HG02938 (cell line): ENCODE data around the gene SLAIN1.
A peak's percentile ranks its signal among the peaks of the same experiment; 100 is the strongest.

Experiments used
- ATAC-seq: cut with Tn5 transposase; IDR thresholded peaks from one replicate; pipeline ENCODE4 v1.9.1; 2021; ENCODE audit warnings: mild to moderate bottlenecking, moderate library complexity; ENCODE audit not compliant: unreplicated experiment

SLAIN1 gene

DNA sequence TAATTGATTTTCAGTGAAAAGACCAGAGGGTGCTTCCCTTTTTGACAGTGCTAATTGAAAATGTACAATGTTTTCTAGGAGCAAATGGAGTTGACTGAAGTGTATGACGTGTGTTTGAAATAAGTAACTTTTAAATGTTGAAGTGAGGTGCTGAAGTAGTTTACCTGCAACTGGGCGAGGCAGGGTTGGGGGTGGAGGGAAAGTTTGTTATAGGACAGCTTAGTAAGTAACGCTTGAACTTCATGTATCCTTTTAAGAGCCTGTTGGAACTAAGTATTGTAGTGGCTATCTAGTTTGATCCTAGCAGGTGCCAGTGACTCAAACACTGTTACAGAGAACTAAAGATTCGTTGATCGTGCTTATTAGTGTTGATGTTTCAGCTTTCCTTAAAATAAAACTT lies 5.9 kb downstream of the SLAIN1 start:
- no peak for ATAC-seq

GRCh38 chr13:77714119-77714755 lies 16.8 kb downstream of the SLAIN1 start:
- peak; percentile 49 for ATAC-seq

GRCh38 chr13:77715233-77715891 lies 17.9 kb downstream of the SLAIN1 start:
- ATAC-seq, result peak; percentile 64

- no peak for ATAC-seq
Measured at GRCh38 chr13:77716692-77717091, 19.2 kb downstream of the SLAIN1 start.

- ATAC-seq, result no peak
Measured at GRCh38 chr13:77717508-77717907, 20.0 kb downstream of the SLAIN1 start.

DNA sequence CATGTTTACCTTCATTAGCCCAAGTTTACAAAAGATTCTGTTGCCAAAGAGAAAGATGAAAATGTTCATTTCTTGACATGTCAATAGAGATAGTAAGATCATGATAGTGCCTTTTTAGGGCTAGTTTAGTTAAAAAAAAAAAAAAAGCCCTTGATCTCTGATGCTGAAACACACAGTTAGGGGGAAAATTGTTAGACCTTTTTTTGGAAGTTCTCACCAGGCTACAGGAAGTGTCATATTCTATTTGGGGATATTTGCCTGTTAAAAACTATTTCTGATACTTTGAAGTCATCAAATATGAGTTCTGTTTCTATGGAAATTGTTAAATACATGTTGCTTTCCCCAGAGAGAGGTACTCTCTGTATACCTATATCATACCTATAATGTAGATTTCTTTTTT lies 21.6 kb downstream of the SLAIN1 start:
- ATAC-seq, result no peak

DNA sequence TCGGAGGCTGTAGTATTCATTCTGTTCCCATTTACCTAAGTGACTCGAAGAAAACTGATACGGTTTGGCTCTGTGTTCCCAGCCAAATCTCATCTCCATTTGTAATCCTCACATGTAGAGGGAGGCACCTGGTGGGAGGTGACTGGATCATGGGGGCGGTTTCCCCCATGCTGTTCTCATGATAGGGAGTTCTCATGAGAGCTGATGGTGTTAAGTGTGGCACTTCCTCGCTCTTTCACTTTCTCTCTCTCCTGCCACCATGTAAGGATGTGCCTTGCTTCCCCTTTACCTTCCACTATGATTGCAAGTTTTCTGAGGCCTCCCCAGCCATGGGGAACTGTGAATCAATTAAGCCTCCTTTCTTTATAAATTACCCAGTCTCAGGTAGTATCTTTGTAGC lies 23.5 kb downstream of the SLAIN1 start:
- ATAC-seq, result no peak

DNA sequence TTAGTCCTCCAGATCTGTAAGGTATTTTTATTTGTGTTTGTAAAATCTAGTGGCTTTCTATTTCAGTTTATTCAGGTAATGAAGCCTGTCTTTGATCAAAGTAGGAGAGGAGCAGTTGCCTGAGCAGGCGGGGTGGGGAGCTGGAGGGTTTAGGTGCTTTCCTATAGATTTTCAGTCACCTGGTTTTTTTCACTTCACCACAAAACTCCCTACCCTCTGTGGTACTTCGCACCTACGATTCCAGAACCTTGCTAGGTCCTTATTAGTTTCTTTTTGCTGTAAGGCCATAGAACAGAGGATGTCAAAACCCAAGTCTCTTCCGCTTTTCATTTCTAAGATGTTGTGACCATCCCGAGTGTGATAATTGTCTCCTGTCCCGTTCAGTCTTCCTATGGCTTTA lies 26.6 kb downstream of the SLAIN1 start:
- ATAC-seq, result no peak

DNA sequence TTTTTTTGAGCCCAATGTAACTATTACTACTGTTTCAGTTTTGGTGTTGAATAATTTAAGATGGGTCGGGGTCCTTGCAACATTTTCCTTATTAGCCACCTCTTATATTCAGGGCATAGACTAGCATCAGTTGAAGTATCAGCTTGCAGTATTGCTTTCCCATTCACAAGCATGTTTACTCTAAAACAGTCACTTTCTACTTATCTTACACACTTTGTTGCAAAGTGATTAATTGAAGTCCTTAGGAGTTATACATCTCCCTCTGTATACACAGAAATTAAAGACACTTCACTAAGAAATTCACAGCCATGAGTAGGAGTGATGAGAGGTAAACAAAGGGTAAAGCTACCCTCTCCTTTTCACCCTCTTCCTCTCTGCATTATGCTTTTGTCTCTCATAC lies 27.6 kb downstream of the SLAIN1 start:
- ATAC-seq, result no peak

DNA sequence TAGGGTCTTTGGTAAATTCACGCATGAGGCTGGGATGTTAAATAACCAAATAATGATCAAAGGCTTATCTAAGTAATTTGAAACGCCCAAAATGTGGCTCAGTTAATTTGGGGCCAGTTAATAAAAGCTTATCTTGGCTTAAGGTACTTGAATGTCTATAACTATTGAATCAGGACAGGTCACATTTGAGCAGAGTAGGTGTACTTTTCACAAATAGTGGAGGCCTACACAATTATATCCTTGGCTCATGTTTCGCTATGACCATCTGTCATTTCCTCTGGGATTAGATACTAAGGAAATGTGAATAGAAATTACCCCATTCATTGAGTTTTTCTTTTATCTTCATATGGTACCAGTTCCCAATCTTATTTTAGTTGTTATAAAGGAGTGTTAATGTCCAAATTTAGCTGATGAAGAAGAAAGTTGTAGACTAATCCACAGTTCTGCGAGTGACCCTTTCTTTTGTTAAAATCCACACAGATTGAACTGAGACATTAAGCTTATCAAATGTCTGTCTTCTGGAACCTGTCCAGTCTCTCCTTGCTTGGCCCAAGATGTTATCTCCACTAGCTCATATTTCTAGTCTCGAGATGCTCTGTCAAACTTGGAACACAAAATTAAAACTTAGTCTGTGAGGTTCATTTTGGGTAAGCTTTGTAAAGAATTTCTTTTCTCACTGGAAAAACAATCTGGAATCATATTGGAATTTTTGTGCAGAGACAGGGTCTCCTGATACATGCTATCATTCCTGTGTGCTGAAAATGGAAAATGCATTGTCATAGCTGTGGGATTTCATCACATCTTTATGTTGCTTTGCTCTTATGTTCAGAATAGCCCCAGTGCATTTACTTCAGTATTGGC lies 31.0 kb downstream of the SLAIN1 start:
- ATAC-seq, result no peak

- ATAC-seq, result peak; percentile 98
Measured at GRCh38 chr13:77729502-77730221, 32.2 kb downstream of the SLAIN1 start.

DNA sequence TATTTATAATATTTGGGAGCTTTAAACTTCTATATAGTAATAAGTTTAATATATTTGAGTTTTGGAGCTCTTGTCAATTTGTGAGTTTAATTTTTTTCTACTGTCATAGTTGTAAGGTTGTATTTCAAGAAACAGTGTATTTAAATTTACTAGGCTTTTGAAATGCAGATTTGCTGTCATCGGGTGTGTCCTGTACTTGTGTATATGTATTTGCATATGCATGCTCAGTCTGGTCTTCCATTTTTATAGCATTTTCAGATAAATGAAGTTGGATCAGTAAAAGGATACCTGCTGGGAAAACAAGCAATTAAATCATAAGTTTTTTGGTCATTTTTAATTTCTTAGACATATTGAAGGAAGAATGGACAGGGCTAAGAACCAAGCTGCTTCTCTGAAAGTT lies 33.1 kb downstream of the SLAIN1 start:
- ATAC-seq, result no peak

- no peak for ATAC-seq
Measured at GRCh38 chr13:77732287-77732686, 34.8 kb downstream of the SLAIN1 start.

- ATAC-seq, result no peak
Measured at GRCh38 chr13:77733674-77734073, 36.2 kb downstream of the SLAIN1 start.

DNA sequence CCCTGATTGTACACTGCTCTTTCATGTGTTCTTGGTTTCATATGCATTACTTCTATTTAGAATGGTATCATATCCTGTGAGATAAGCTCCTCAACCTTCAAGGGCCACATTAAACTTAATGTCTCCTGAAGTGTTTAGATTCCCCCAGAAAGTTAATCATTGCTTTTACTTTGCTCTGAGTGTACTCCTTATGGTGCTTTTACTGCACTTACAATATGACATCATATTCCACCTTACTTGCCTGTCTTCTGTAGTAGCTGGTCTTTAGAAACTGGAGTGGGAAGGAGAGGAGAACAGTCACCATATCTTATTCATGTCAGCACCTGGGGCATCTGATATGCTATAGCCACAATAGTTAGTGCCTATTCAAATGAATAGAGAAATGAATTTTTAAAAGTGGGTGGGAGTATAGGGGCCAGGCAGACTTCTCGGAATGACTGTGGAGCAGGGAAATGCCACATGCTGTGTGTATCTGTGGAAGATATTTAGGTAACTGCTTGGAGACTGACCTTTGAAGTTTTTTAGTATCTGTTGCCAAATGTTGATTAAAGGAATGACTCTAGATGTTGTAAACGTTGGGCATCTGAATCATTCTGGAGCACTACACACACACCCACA lies 40.2 kb downstream of the SLAIN1 start:
- ATAC-seq, result peak; percentile 90

DNA sequence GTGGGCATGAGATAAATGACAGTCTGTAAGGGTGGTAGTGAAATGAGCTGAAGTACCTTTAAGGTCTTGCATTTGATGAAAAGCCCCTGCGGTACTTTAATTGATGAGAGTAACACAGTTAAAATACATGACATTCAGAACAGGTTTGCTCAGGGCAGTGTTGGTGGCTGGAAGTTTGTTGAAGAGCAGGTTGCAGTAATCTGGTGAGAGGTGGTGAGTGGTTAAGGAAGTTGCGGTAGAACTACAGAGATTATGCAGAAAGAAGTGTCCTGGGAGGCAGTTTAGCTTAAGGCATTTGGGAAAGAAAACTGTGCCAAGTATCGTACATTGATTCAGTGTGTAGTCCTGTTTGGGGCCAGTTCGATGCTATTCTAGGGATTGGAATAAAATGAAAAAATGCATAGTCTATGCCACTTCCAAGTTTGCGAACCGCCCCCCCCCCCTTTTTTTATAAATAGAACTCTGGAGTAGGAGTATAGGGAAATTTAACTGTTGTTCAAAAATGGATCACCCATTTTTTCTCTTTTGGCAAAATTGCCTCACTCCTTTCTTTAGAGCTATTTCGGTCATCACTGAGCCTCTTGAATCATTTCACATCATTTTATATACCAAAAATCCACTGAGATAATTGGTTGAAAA lies 42.7 kb downstream of the SLAIN1 start:
- no peak for ATAC-seq

DNA sequence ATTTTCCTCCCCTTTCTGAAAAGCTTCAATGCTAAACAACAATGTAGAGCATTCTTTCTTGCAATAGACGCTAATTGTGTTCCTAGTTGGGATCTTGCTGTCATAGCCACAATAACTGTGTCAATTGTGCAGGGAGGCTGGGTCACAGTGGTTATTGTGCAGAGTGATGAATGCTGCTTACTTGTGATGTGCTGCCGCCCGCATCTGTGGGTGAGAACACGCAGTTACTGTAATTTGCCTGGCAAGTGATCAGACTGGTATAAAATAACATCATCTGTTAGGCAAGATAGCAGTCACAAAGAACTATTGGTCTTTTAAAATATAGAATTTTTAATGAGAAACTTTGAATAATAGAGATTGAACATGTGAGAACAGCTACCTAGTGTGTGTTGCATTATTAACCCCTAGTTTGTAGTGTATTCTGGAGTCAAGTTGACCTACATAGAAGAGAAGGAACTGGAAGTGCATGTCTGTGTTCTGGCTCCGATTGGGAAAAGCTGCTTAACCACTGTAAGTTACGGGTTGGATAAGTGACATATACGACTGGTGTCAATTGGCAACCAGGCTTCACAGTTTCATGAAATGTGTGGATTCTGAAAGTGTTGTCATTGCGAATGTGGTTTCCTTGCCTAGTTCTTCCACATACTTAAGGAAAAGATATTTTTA lies 43.6 kb downstream of the SLAIN1 start:
- ATAC-seq, result no peak

GRCh38 chr13:77741597-77741972 lies 44.1 kb downstream of the SLAIN1 start:
- ATAC-seq, result no peak

DNA sequence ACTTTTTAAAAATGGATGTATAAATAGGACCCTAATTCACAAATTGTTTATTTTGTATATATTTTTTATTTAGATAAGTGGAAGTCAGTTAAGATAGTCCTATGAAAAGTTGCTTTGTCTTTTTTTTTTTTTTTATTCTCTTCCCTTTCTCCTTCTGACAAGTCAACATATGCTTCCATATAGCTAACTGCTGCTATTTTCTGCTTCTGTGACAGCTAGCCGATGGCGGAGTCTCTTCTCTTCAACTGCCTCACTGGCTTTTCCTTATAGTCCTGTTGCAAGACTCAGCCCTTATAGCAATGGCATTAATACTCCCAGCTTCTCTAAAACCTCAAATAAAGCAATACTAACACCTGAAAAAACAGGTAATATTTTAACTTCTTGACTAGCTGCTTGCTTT lies 45.3 kb downstream of the SLAIN1 start:
- no peak for ATAC-seq

DNA sequence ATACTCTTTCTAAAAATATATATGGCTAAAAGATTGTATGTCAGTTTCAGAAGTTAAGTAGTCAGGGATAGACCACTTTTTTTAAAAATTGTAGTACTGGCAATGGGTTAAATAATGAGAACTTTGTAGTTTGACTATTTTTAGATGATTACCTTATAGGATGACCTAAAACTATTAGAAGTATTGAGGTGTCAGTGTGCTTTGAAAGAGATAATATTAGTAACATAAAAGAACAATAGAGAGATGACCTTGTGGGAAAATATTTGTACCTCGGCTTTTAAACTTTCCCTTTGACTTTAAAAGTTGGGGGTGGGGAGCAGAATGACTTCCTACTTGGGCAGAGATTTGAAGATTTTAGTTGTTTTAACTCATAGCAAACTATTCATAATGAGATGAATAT lies 48.3 kb downstream of the SLAIN1 start:
- ATAC-seq, result no peak
